Left forelimb (tissue), 1 donor: ENCODE results near the gene TUBA4B.

Experiments used
- DNase-seq: peaks from one replicate; pipeline ENCODE4 v3.0.0-alpha.2; 2018; ENCODE audit warnings: low spot score

TUBA4B gene

DNA sequence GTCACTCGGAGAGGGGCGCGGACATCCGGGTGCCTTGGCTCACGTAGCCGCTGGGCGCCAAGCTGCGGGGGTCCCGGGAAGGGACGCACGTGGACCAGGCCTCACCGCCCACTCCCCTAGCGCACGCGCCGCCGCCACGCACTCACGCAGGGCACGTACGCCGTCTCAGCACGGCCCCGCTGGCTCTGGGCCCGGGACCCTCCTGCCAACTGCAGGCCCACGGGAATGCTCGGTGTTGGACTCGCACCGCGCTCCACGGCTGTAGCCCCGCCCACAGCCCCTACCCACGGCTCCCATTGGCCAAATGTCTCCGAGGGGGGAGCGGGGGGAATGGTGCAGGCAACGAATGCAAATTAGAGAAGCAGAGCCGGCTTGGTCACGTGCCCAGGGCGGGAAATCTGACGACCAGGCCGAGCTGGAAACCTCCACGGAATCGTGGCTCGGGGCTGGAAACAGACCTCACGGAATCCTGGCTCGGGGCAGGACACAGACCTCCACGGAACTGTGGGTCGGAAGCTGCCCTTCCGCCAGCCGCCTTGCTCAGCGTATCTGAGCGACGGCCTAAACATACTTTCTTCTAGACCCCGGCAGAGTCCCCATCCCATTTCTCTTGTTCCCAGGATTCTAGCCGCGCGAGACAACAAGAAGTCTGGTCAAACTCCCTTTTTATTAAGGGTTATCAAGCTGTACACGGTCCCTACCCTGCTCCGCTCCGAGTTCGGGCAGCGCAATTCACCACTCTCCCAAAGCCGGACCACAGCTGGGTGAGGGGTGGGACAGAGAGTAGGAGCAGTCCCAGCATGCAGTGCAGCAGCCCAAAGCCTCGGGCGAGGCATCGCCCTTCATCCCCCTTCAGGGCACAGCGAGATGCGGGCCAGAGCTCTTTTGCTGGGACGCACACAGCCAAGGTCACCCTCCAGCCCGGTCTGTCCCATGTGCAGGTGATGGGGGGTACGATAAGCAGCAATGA lies 34.0 kb upstream of the TUBA4B start, which contains the start of gene ABCB6:
ABCB6 (minus strand) TSS at position 227 of the 970 bp plus-strand sequence. CDS start 285 bp downstream, outside the sequence.
- DNase-seq = peak; percentile 99

DNA sequence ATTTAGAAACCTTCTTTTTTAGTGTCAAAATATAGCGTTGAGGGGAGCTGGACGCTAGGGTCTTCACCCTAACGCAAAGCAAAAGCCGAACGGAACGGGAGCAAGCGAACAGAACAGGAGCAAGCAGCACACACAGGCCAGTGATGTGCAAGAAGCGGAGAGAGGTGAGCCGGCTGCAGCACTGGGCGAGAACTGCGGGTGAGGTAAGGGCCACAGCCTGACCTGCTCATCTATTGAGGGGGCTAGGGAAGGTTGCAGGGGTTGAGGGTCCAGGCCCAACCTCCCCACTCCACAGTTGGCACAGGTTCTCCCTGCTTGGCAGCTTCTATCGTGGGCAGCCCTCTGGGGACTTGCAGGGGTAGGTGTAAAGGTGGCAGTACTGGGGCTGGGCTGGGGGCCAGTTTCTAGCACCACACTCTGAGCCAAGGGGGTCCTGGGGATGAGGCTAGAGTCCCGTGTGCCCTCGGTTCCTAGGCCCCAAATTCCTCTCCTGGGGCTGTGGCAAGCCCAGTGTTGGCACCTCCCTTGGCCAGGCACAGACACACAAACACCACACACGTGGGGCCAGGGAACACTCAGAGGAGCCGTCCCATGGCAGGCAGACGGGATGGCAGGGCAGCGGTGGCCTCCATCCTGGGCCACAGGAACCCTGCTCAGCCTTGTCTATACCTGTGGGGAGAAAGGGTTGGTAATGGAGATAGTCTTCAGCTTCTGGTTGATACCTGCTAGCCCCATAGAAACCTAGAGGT lies 33.1 kb upstream of the TUBA4B start:
- peak; percentile 58 for DNase-seq

DNA sequence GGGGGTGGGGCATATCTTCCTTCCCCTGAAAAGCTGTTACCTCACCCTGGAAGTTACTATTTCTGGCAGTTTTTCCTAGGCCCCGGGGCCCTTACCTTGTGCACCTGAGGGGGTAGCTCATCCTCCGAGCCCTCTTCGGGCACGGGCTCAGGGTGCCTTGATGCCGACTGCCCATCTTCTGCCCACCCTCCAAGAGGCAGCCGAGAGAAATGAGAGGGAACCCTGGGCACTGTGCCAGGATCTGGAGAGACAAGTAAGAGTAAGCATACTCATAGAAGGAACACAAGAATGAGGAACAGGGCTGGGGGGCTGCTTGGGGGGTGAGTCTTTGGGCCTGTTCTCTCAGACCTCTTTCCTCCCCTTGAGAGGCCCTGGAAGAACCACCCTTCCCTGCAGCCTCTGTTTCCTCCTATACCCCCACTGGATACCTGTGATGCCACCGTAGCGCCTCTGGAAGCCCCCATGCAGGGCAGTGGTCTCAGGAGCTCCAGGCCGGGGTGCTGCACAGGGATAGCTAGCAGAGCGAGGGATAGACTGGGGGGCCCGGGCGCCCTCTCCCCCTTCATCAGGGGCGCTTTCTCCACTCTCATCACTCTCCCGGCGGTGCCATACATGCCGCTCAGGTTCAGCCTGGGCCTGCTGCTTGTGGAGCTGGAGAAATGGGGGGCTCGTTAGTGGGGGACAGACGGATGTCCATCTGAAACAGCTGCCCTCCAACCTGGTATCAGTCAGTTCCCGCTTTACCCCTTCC lies 32.2 kb upstream of the TUBA4B start:
- DNase-seq = peak; percentile 45

DNA sequence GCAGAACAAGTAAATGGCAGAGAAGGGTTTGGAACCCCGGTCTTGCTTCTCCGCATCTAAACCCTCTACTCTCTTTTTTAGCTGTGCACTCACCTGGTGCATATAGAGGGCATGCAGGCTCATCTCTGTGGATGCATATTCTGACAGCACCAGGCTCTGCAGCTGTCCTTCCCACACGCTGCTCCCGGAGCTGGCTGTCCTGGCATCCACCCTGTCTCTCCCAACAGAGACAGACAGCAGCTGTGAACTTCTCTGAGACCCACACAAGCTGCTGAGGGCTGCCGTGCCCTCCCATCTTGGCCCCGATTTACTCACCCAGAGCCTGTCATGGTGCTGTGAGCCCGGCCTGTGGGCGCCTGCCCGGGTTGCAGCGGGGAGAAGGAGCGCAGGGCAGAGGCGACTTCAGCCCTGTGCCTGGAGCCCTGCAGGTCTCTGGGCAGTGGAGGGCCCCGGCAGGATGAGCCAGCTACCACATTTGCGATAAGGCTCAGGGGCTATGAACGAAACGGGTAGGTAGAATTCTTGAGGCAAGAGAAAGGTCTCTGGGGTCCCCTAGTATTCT lies 31.0 kb upstream of the TUBA4B start:
- peak; percentile 61 for DNase-seq

DNA sequence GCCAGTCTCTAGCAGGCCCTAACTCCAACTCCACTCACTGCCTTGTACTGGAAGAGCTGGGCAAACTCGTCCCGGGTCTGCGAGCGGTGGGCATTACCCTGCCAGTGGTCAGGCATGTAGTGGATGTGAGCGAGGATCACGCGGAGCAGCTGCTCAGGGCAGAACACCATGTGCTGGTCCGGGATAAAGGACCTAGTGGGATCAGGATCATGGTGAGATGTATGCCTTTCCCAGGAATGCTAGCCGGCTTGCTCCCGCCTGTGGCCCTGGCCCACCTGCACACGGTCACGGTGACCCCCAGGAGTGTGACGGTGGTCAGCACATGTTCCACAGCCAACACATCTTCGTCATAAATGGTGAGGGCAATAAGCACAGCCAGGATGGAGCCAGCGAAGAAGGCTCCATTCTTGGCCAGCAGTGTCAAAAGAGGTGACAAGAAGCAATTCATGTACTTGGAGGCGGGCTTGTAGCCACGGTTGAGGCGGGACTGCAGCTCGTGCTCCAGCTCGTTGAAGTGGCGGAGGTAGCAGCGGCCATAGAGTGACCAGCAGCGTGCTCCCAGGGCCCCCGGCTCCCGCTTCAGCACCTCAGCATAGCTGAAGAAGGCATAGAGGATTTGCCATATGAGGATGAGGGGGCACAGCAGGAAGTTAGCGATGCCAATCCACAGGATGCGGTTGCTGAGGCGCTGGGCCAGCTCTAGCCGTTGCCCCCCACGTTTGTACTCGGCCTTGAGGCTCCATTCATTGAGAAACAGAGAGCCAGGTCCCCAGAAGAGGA lies 29.0 kb upstream of the TUBA4B start:
- DNase-seq = no peak

DNA sequence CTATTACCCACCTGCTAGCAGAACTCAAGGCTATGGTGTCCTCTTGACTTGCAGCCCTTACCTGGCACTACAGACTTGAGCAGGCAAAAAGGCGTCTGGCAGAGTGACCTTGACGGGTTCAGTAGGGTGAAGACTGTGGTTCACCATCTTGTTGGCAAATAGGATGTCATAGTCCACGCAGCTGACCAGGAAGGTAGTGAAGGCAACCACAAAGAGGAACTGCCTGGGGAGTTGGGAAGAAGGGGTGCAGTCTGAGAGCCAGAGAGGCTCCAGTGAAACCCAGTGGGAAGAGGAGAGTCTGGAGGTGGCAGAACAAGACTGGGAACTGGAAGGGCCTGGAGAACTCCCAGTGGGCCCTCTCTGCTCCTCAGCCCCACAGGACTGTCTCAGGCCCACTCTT lies 27.7 kb upstream of the TUBA4B start:
- no peak for DNase-seq

DNA sequence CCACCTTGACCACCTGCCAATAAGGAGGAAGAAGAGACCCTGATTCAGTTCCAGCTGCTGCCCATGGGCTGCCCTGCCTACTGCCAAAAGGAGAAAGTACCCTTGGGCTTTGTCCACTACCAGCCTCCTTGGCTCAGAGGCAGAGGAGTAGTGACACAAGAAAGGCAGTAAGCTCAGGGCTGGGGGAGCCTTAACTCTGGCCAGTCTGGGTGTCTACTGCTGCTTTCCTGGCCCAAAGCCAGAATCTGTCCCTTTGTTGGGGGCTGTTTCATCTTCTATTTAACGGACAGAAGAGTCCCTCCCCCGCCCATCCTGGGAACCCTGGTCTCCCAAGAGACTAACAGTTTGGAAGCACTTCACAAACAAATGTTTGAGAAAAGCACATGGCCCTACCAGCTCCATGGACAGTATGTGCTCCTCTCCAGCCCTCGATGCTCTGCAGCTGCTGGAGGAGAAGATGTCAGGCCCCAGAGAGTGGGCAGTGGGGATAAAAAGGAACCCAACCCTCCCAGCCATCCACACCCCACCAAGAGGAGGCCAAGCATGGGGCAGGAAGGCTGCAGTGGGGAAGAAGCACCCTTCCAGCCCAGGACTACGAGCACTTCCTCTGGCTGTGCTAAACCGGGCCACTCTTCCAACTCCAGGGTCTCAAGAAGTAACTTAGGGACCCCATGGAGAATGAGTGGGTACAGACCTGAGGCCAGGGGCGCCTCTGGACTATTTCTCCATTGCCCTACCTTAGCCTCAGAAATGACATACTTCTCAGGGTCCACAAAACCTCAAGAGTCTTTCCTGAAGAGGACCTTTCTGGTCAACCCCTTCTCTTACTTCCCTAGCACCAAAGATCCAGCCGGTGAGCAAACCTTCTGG lies 24.8 kb upstream of the TUBA4B start:
- DNase-seq = no peak

DNA sequence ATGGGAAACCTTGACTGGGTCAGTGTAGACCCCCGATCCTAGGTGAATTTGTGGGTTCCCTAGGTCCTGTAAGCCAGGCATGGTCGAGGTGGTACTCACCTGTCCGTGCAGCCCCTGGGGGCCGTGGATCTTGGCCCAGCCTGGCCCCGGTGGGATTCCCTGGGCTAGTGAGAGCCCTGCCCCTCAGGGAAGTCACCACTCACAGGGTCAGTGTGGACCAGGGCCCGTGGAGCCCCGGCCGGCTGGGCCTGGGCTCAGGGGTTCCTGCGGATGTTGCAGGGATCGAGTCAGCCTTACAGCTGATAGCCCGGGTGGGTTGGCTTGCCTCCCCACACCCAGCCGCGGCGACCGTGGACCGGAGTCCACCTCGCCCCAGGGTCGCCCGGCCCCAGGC lies 24.1 kb upstream of the TUBA4B start:
- no peak for DNase-seq

DNA sequence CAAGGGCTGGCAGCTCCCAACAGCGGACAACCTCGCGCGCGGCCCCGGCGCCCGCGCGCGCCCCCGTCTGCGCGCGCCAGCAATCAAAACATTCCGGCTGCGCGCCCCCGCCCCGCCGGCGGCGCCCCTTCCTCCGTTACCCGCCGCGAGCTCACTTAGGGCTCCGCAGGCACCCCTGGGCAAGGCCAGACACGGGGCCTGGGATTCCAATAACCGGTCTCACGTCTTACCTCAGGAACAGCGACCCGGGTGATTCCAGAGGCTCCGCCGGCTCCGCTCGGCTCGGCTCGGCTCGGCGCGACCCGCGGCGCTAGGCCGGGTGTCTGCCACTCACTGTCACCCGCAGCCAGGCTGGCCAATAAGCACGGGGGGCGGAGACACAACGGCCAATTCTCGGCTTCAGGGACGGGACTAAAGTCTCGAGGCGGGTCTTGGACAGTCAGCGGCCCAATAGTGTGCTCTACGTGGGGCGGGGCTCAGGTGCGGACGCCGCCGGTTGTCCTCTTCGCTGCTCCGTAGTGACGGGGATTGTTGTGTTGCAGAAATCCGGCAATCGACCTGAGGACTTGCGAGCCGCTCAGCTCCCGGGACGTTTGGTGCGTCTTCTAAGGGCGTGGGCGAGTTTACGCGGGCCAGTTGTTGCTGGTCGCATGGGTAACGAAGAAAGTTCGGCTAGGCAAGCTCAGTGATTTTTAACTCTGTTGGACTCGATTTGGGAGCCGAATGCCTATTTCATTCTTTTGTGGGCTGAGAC lies 23.6 kb upstream of the TUBA4B start, which contains the start of the genes ANKZF1 and ATG9A:
ANKZF1 (plus strand) TSS at position 502 of the 754 bp plus-strand sequence. CDS start 452 bp downstream, outside the sequence.
ATG9A (minus strand) TSS at position 332 of the 754 bp plus-strand sequence. CDS start 1,612 bp downstream, outside the sequence.
- peak; percentile 99 for DNase-seq

DNA sequence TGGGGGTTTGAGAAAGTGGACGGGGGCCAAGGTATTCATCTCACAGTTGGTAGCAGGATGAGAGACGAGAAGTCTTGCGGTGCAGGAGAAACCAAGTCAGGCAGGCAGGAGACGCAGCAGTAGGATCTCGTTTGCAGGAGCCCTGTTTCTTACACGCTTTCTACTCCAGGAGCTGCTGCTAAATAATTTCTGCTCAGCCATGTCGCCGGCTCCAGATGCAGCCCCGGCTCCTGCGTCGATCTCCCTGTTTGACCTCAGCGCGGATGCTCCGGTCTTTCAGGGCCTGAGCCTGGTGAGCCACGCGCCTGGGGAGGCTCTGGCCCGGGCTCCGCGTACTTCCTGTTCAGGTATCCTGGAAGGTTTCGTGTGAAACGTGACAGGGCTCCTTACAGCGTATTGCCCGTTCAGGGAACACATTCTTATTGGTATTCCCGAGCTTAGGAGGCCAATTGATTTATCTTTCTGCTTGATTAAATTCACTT lies 22.9 kb upstream of the TUBA4B start:
- DNase-seq = no peak

DNA sequence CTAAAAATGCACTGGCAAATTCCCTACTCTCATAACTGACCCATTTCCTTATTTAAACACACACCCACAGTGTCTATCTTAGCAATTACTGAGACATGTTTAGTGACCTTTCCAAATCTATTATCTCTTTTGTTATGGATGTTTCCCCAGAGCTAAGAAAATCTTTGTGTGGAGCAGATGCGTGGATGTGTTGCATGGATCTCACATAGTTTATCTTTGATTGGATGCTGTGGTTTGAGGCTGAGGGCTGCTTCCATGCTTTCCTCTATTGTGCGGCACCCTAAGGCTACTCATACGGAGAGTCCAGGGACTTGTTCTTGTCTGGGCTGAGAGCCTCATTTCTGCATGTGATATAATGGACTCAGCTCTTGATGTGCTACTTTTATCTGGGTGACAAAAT lies 18.7 kb upstream of the TUBA4B start:
- DNase-seq = no peak

DNA sequence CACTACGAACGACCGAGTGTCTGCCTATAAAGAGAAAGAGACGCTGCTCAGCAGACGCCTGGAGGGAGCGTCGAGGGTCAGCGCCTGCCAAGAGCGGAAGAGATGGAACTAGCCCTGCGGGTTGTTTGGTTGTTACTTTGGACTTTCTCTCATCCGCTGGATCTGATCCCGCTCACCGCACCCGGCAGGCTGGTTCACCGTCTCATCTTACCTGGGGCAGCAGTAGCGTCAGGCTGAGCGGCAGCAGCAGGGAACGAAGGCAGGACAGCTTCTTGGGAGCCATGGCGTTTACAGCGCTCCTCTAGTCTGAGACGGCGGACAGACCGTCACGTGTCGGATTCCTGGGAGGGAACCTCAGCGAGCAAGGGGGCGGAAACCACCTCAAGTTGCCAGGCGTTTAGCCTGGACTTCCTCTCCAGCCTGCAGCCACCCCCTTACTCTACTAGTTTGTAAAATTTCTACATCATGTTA lies 9.7 kb upstream of the TUBA4B start:
- no peak for DNase-seq

DNA sequence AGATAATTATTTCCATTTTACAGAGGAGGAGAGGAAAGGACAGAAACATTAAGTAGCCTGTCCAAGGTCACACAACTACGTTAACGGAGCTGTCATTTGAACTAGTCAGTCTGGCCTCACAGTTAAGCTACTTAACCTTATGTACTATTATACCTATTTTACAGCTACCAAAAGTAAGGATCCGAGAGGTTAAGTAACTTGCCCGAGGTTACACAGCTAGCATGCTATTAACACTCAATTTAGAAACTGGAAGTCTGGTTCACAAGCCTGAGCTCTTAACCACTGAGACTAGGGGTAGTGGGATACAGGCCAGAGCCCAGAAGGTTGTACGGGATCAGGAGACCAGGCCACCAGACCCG lies 8.3 kb upstream of the TUBA4B start:
- no peak for DNase-seq

DNA sequence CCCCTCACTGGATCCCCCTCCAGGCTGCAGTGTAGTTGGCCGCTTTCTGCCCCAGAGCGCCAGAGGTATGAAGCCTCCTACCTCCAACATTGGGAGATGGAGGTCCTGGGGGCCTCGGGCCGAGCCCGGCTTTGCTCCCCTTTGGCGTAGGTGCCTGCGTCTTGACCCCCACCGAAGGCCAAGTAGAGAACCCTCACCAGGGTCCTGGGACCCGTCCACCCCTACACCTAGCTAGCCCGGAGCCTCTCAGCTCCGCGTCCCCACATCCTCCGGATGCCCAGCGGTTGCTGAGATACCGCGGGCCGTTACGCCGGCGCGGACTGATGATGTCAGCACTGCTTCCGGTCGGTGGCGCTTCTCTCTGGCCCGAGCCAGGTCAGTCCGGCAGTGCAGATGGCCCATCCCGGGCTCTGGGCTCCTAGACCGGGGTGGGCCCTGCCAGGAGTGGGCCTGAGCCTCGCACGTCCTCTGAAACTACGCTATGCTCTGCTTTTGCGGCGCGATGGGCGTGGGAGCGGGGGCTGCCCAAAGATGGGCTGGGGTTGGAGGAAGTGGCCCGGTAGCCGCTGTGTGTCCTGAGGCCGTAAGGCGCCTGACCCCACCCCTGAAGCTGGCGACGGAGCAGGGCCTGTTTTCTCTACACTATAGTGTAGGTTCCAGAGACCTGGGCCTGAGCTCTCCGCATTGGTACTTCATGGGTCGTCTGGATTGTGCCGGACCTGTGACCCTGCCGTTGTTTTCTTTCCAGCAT lies 7.7 kb upstream of the TUBA4B start, which contains the start of the genes GLB1L and STK16:
GLB1L (minus strand) TSS at position 297 of the 751 bp plus-strand sequence. CDS start 1,871 bp downstream, outside the sequence.
STK16 (plus strand) TSS at position 332 of the 751 bp plus-strand sequence. CDS start 521 bp downstream, outside the sequence.
- peak; percentile 97 for DNase-seq

DNA sequence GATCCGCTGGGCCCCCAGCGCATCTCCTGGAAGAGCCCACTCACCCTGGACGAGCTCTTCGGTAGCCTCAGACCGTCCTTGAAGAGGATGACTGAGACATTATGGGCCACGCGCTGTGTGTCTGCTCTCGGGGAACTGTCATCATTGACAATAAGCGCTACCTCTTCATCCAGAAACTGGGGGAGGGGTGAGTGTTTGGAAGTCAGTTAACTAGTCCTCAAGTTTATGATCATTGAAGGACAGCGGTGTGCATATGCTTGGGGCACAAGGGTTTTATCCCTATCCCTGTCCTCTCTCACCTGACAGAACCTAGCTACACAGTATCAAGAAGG lies 7.2 kb upstream of the TUBA4B start:
- DNase-seq = no peak

DNA sequence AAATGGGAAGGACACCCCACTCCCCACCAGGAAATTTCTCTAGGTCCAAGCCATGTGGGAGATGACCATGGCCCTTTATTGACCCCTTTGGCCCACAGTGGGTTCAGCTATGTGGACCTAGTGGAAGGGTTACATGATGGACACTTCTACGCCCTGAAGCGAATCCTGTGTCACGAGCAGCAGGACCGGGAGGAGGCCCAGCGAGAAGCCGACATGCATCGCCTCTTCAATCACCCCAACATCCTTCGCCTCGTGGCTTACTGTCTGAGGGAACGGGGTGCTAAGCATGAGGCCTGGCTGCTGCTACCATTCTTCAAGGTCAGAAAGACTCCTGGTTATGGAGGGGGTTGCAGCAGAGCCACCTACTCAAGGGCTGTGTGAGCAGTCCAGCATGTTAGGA lies 6.5 kb upstream of the TUBA4B start:
- no peak for DNase-seq

DNA sequence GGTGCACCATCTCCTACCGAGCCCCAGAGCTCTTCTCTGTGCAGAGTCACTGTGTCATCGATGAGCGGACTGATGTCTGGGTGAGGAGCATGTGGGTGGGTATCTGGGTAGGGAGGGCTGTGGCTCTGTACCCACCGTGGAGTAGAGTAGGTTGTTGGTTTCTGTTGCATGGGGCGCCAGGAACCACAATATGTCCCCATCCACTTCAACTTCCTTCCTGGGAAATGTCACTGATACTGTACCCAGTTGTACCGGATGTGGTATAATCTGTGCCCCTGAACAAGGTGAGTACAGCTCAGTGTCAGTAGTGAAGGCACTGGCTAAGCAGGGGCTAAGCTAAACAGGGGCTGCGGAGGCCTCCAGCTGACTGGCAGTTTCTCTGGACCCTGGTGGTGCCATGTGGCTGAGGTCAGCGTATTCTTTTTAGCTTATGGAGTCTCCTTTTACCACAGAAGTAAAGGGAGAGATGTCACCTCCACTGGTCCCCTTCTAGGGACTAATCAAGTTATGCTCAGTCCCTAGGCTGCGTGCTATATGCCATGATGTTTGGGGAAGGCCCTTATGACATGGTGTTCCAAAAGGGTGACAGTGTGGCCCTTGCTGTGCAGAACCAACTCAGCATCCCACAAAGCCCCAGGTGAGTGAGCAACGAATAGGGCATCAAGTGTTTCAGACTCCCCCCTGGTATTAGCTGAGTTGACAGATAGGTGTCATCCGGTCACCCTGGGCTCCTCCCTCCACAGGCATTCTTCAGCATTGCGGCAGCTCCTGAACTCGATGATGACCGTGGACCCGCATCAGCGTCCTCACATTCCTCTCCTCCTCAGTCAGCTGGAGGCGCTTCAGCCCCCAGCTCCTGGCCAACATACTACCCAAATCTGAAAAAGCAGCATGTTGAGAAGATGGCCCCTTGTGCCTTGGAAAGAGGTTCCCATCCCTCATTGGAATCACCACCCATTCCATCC lies 5.1 kb upstream of the TUBA4B start:
- DNase-seq = no peak
